A549 (cell line): Measurements from ENCODE around the gene PRCD.

ENCODE experiments used
- CHD2 ChIP-seq: fragments of 150-350 bp; IDR thresholded peaks from 2 replicates; pipeline ENCODE4 v1.6.1; 2014; ENCODE audit warnings: low read length; ENCODE audit not compliant: partially characterized antibody
- EP300 ChIP-seq, 2 experiments: fragments of >200 bp; sonication (Bioruptor Twin); formaldehyde crosslinking; IDR thresholded peaks; 2 replicates in 1 of 2; 3 replicates in 1 of 2; pipeline ENCODE4 v1.6.1; 2016 to 2017
- MYC ChIP-seq: IDR thresholded peaks from 2 replicates; pipeline ENCODE4 v1.6.1; 2012; ENCODE audit warnings: mild to moderate bottlenecking, inconsistent platforms, low read length, improper control_type of control experiment, borderline replicate concordance
- RFX5 ChIP-seq: fragments of 450-650 bp; IDR thresholded peaks from 2 replicates; pipeline ENCODE4 v1.7.1; 2014; ENCODE audit warnings: antibody characterized with exemption, mild to moderate bottlenecking, moderate library complexity
- RNF2 ChIP-seq: fragments of 200-600 bp; sonication (generic); IDR thresholded peaks from 2 replicates; pipeline ENCODE4 v1.6.1; 2016; ENCODE audit warnings: low read depth, mild to moderate bottlenecking, antibody characterized with exemption, moderate library complexity, borderline replicate concordance
- USF2 ChIP-seq: fragments of 450-650 bp; IDR thresholded peaks from 2 replicates; pipeline ENCODE4 v1.6.1; 2014; ENCODE audit warnings: antibody characterized with exemption
- TF ChIP-seq, protein P1 (sequence below): fragments of 200-600 bp; sonication (generic); IDR thresholded peaks from 2 replicates; pipeline ENCODE4 v1.6.1; 2016; ENCODE audit warnings: antibody characterized with exemption, mild to moderate bottlenecking, moderate library complexity
- TF ChIP-seq, protein P2 (sequence below): fragments of >200 bp; sonication (Bioruptor Twin); formaldehyde crosslinking; IDR thresholded peaks from 3 replicates; pipeline ENCODE4 v1.5.1; 2016

DNA sequence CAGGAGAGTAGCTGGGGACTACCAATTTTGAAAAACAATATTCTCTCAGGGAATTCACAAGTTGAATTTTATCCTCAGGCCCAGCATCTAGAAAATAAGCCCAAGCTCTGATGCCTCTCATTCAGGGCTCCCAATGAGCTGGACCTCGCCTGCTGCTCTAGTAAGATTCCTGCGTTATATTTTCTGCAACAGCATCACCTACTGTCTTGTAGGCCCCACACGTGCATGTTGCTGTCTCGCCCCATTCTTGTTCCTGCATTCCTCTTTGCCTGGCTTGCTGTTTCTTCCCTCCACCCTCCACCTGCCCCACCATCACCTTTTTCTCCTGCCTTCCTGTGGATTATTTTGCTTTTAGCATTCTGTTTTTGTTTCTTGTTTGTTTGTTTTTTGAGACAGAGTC lies 54.1 kb downstream of the PRCD start:
- TF ChIP-seq MYC: no peak
- no peak for TF ChIP-seq RFX5
- TF ChIP-seq EP300 (IDR thresholded peaks at IDR 0.05): no peak
- TF ChIP-seq, protein P1, sequence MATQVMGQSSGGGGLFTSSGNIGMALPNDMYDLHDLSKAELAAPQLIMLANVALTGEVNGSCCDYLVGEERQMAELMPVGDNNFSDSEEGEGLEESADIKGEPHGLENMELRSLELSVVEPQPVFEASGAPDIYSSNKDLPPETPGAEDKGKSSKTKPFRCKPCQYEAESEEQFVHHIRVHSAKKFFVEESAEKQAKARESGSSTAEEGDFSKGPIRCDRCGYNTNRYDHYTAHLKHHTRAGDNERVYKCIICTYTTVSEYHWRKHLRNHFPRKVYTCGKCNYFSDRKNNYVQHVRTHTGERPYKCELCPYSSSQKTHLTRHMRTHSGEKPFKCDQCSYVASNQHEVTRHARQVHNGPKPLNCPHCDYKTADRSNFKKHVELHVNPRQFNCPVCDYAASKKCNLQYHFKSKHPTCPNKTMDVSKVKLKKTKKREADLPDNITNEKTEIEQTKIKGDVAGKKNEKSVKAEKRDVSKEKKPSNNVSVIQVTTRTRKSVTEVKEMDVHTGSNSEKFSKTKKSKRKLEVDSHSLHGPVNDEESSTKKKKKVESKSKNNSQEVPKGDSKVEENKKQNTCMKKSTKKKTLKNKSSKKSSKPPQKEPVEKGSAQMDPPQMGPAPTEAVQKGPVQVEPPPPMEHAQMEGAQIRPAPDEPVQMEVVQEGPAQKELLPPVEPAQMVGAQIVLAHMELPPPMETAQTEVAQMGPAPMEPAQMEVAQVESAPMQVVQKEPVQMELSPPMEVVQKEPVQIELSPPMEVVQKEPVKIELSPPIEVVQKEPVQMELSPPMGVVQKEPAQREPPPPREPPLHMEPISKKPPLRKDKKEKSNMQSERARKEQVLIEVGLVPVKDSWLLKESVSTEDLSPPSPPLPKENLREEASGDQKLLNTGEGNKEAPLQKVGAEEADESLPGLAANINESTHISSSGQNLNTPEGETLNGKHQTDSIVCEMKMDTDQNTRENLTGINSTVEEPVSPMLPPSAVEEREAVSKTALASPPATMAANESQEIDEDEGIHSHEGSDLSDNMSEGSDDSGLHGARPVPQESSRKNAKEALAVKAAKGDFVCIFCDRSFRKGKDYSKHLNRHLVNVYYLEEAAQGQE: no peak
- TF ChIP-seq CHD2: no peak
- TF ChIP-seq, protein P2, sequence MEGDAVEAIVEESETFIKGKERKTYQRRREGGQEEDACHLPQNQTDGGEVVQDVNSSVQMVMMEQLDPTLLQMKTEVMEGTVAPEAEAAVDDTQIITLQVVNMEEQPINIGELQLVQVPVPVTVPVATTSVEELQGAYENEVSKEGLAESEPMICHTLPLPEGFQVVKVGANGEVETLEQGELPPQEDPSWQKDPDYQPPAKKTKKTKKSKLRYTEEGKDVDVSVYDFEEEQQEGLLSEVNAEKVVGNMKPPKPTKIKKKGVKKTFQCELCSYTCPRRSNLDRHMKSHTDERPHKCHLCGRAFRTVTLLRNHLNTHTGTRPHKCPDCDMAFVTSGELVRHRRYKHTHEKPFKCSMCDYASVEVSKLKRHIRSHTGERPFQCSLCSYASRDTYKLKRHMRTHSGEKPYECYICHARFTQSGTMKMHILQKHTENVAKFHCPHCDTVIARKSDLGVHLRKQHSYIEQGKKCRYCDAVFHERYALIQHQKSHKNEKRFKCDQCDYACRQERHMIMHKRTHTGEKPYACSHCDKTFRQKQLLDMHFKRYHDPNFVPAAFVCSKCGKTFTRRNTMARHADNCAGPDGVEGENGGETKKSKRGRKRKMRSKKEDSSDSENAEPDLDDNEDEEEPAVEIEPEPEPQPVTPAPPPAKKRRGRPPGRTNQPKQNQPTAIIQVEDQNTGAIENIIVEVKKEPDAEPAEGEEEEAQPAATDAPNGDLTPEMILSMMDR: no peak
- TF ChIP-seq RNF2: no peak
- no peak for TF ChIP-seq USF2
